Liver (tissue), 9 donors: Measurements from ENCODE around the gene TEC. TPM values are rescaled to one million over a fixed set of nuclear protein-coding genes. Genes with fewer than 3 reads are reported as not detected.

ENCODE experiments used
- DNase-seq: peaks from one replicate; pipeline ENCODE4 v3.0.0-alpha.2; 2017; ENCODE audit warnings: low spot score
- H3K27ac ChIP-seq, 2 donors: one replicate each; pipeline ENCODE4 v1.7.0; 2013; ENCODE audit warnings: inconsistent platforms in 2 of 2, low read length in 2 of 2, control low read depth in 1 of 2, low read depth in 1 of 2, mild to moderate bottlenecking in 1 of 2
- H3K27me3 ChIP-seq, 4 donors: one replicate each; pipeline versions ENCODE4 v1.6.1 to v1.7.0; 2013; ENCODE audit warnings: low read length in 3 of 4, inconsistent platforms in 1 of 4, mild to moderate bottlenecking in 1 of 4, moderate library complexity in 1 of 4; ENCODE audit not compliant: control insufficient read depth in 4 of 4, insufficient read depth in 4 of 4
- H3K36me3 ChIP-seq, 4 donors: one replicate each; pipeline versions ENCODE4 v1.6.1 to v1.7.0; 2013; ENCODE audit warnings: low read length in 3 of 4, mild to moderate bottlenecking in 3 of 4, low read depth in 1 of 4, moderate library complexity in 1 of 4; ENCODE audit not compliant: control insufficient read depth in 4 of 4, insufficient read depth in 3 of 4
- H3K4me1 ChIP-seq, 4 donors: one replicate each; pipeline versions ENCODE4 v1.6.1 to v1.7.0; 2013; ENCODE audit warnings: low read length in 3 of 4, mild to moderate bottlenecking in 3 of 4, moderate library complexity in 1 of 4; ENCODE audit not compliant: control insufficient read depth in 4 of 4, insufficient read depth in 4 of 4
- H3K4me3 ChIP-seq, 3 donors: one replicate each; pipeline versions ENCODE4 v1.6.1 to v1.7.0; 2013; ENCODE audit warnings: low read length in 3 of 3, control low read depth in 1 of 3, low read depth in 1 of 3, mild to moderate bottlenecking in 1 of 3
- H3K9ac ChIP-seq, 2 donors: one replicate each; pipeline ENCODE4 v1.7.0; 2013; ENCODE audit warnings: low read length in 2 of 2, mild to moderate bottlenecking in 2 of 2, moderate library complexity in 2 of 2, control low read depth in 1 of 2, low read depth in 1 of 2
- H3K9me3 ChIP-seq, 4 donors: one replicate each; pipeline versions ENCODE4 v1.6.1 to v1.7.0; 2013; ENCODE audit warnings: low read length in 3 of 4; ENCODE audit not compliant: control insufficient read depth in 4 of 4
- ATF3 ChIP-seq: IDR thresholded peaks from 2 replicates; pipeline ENCODE4 v1.6.1; 2016; ENCODE audit warnings: antibody characterized with exemption
- CTCF ChIP-seq: fragments of 150-350 bp; IDR thresholded peaks from 2 replicates; pipeline ENCODE4 v1.5.1; 2017; ENCODE audit warnings: improper control_type of control experiment, low read depth, low read length; ENCODE audit not compliant: missing input control
- EGR1 ChIP-seq, 2 donors: IDR thresholded peaks; 2 replicates each; pipeline ENCODE4 v1.6.1; 2016 to 2018; ENCODE audit warnings: antibody characterized with exemption in 2 of 2, low read depth in 2 of 2
- FOXA1 ChIP-seq: IDR thresholded peaks from 2 replicates; pipeline ENCODE4 v1.6.1; 2016; ENCODE audit warnings: antibody characterized with exemption
- FOXA2 ChIP-seq: IDR thresholded peaks from 2 replicates; pipeline ENCODE4 v1.6.1; 2016; ENCODE audit warnings: antibody characterized with exemption
- GABPA ChIP-seq, 2 donors: IDR thresholded peaks in 1 of 2; conservative IDR thresholded peaks in 1 of 2; 2 replicates each; pipeline ENCODE4 v1.6.1; 2016; ENCODE audit warnings: antibody characterized with exemption in 2 of 2, mild to moderate bottlenecking in 1 of 2, moderate library complexity in 1 of 2
- HNF4A ChIP-seq, 2 donors: conservative IDR thresholded peaks; 2 replicates each; pipeline ENCODE4 v1.6.1; 2016; ENCODE audit warnings: antibody characterized with exemption in 2 of 2, mild to moderate bottlenecking in 2 of 2
- HNF4G ChIP-seq: IDR thresholded peaks from 2 replicates; pipeline ENCODE4 v1.6.1; 2016; ENCODE audit warnings: antibody characterized with exemption
- JUND ChIP-seq, 2 donors: IDR thresholded peaks; 2 replicates each; pipeline ENCODE4 v1.6.1; 2016; ENCODE audit warnings: antibody characterized with exemption in 2 of 2
- MAX ChIP-seq: IDR thresholded peaks from 2 replicates; pipeline ENCODE4 v1.6.1; 2016; ENCODE audit warnings: antibody characterized with exemption
- NR2F2 ChIP-seq: IDR thresholded peaks from 2 replicates; pipeline ENCODE4 v1.6.1; 2016; ENCODE audit warnings: antibody characterized with exemption
- RAD21 ChIP-seq, 2 donors: IDR thresholded peaks; 2 replicates each; pipeline ENCODE4 v1.6.1; 2016; ENCODE audit warnings: antibody characterized with exemption in 2 of 2, mild to moderate bottlenecking in 2 of 2
- REST ChIP-seq: IDR thresholded peaks from 2 replicates; pipeline ENCODE4 v1.6.1; 2016; ENCODE audit warnings: antibody characterized with exemption, mild to moderate bottlenecking
- RXRA ChIP-seq, 2 donors: IDR thresholded peaks; 2 replicates each; pipeline ENCODE4 v1.6.1; 2017 to 2018; ENCODE audit warnings: antibody characterized with exemption in 2 of 2, mild to moderate bottlenecking in 1 of 2
- SP1 ChIP-seq: IDR thresholded peaks from 2 replicates; pipeline ENCODE4 v1.6.1; 2018; ENCODE audit warnings: antibody characterized with exemption, mild to moderate bottlenecking
- TAF1 ChIP-seq: conservative IDR thresholded peaks from 2 replicates; pipeline ENCODE4 v1.6.1; 2016; ENCODE audit warnings: antibody characterized with exemption, mild to moderate bottlenecking
- YY1 ChIP-seq: IDR thresholded peaks from 2 replicates; pipeline ENCODE4 v1.6.1; 2016; ENCODE audit warnings: antibody characterized with exemption, mild to moderate bottlenecking
- ZBTB33 ChIP-seq: IDR thresholded peaks from 2 replicates; pipeline ENCODE4 v1.6.1; 2016; ENCODE audit warnings: antibody characterized with exemption
- WGBS: extraction: QIAGEN DNeasy Blood & Tissue Kit; methylation state at CpG from one replicate; pipeline ENCODE4 v1.1.7; 2013; 5-methylcytosine and 5-hydroxymethylcytosine counted together
- polyA plus RNA-seq, 2 donors: library from polyadenylated mRNA; stranded (reverse) in 1 of 2; unstranded in 1 of 2; fragments of 200-250 nt in 1 of 2; fragments of >200 nt in 1 of 2; fragmentation: Nextera tagmentation in 1 of 2; extraction: Ambion mirVana in 1 of 2; gene quantifications; one replicate each; pipeline versions ENCODE4 v1.2.1 to v1.2.3, GENCODE V29; 2013 to 2015
- total RNA-seq, 2 donors: library from RNA; depleted of rRNA; stranded (reverse); fragments of >200 nt; gene quantifications; one replicate each; pipeline ENCODE4 v1.2.3, GENCODE V29; 2014
- donor health status: healthy.
- donor health status: healthy.
- donor health status: healthy.
- donor health status: healthy.
- donor health status: healthy.

TEC gene
- total and polyA plus RNA-seq, 4 donors, result 1.1 to 4.7 (median 2.0) TPM

DNA sequence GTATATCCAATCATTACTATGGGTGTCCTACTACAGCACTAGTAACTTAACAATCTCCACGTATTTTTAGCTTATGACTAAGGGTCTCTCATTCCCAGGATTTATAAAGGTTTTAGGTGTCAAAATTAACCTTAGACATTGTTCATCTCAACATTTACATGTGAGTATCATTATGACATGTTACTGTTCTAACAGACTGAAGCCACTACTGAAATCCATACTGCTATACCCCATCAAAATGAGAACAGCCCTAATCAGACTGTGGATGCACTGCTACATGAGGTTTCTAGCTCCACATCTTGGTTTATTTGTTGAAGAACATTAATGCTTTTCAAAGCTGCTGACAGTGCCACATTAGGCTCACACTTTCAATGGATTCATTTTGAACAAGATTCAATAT is 100.0 kb downstream of the TEC start:
- Histone ChIP-seq H3K9ac (no peak overlapping the region), H3K4me3 (no peak overlapping the region), H3K36me3 (peaks cover 0 to 7% (median 3%) of the 10 kb centered on the region in 4 donors), H3K9me3 (no peaks in the 10 kb centered on the region), H3K4me1 (no peaks in the 10 kb centered on the region), H3K27ac (no peak overlapping the region), H3K27me3 (no peaks in the 10 kb centered on the region)
- TF ChIP-seq YY1 (no peak), FOXA1 (no peak), CTCF (no peak), MAX (no peak), RAD21 (IDR thresholded peaks at IDR 0.05) (no peak), HNF4A (conservative IDR thresholded peaks at IDR 0.05) (no peak), SP1 (no peak), ZBTB33 (no peak), HNF4G (no peak), RXRA (IDR thresholded peaks at IDR 0.05) (no peak), FOXA2 (no peak), TAF1 (no peak), EGR1 (IDR thresholded peaks at IDR 0.05; ENCODE audit: low read depth in 2 of 2) (no peak), NR2F2 (no peak), JUND (IDR thresholded peaks at IDR 0.05) (no peak), ATF3 (no peak), GABPA (IDR thresholded peaks at IDR 0.05 in 1 of 2, conservative IDR thresholded peaks at IDR 0.05 in 1 of 2) (no peak)
- DNase-seq, result no peak
- 92% methylated on average over 1 of the region's 1 CpG for WGBS

- 86% methylated on average over 5 of the region's 5 CpGs for WGBS
- peaks cover 0 to 7% (median 3%) of the 10 kb centered on the region in 4 donors for H3K36me3 ChIP-seq
These were observed 101.9 kb downstream of the TEC start for GRCh38 chr4:48167538-48168263.

More at GRCh38 chr4:48167538-48168263, 101.9 kb downstream of the TEC start:
- no peak overlapping the region for H3K9ac ChIP-seq
- no peaks in the 10 kb centered on the region for H3K27me3 ChIP-seq
- no peak for DNase-seq
- no peaks in the 10 kb centered on the region for H3K9me3 ChIP-seq
- H3K4me1 ChIP-seq, result peaks cover 0 to 9% (median 4%) of the 10 kb centered on the region in 4 donors
- no peak overlapping the region for H3K27ac ChIP-seq
- TF ChIP-seq MAX (no peak), YY1 (no peak), REST (no peak), RXRA (IDR thresholded peaks at IDR 0.05) (no peak), RAD21 (IDR thresholded peaks at IDR 0.05) (no peak), TAF1 (no peak), FOXA2 (no peak), SP1 (no peak)
- H3K4me3 ChIP-seq, result no peak overlapping the region
